DOHH2 (cell line): Measurements from ENCODE around the gene ADAP1.

Experiments used
- H3F3A ChIP-seq: fragments of 200-600 bp; sonication (generic), shearing (Covaris generic); 2 replicates; pipeline ENCODE4 v1.6.0; 2016; ENCODE audit warnings: antibody characterized with exemption, mild to moderate bottlenecking; ENCODE audit not compliant: control insufficient read depth, insufficient read depth
- H3K27ac ChIP-seq: fragments of 200-600 bp; sonication (generic); 2 replicates; pipeline ENCODE4 v1.5.1; 2014; ENCODE audit warnings: low read depth, mild to moderate bottlenecking, low read length, moderate library complexity
- H3K27me3 ChIP-seq: fragments of 200-600 bp; sonication (generic); 2 replicates; pipeline ENCODE4 v1.6.1; 2014; ENCODE audit warnings: mild to moderate bottlenecking, low read length, mixed read lengths; ENCODE audit not compliant: control insufficient read depth
- H3K36me3 ChIP-seq: fragments of 200-600 bp; sonication (generic); 2 replicates; pipeline ENCODE4 v1.6.1; 2014; ENCODE audit warnings: mild to moderate bottlenecking, low read length, moderate library complexity, mixed read lengths; ENCODE audit not compliant: control insufficient read depth
- H3K4me1 ChIP-seq: fragments of 200-600 bp; sonication (generic); 2 replicates; pipeline ENCODE4 v1.6.1; 2014; ENCODE audit warnings: mild to moderate bottlenecking, low read length, mixed read lengths; ENCODE audit not compliant: control insufficient read depth
- H3K4me2 ChIP-seq: fragments of 200-600 bp; sonication (generic); 2 replicates; pipeline ENCODE4 v1.6.0; 2014; ENCODE audit warnings: mild to moderate bottlenecking, low read length, moderate library complexity
- H3K4me3 ChIP-seq: fragments of 200-600 bp; sonication (generic); 2 replicates; pipeline ENCODE4 v1.5.1; 2014; ENCODE audit warnings: mild to moderate bottlenecking, low read length, mixed read lengths
- H3K79me2 ChIP-seq: fragments of 200-600 bp; sonication (generic); 2 replicates; pipeline ENCODE4 v1.6.1; 2014; ENCODE audit warnings: mild to moderate bottlenecking, low read length, mixed read lengths; ENCODE audit not compliant: control insufficient read depth
- H3K9me2 ChIP-seq: fragments of 200-600 bp; sonication (generic); replicated peaks from 2 replicates; pipeline ENCODE4 v1.6.1; 2014; ENCODE audit warnings: mild to moderate bottlenecking, low read length, mixed read lengths; ENCODE audit not compliant: control insufficient read depth
- H3K9me3 ChIP-seq: fragments of 200-600 bp; sonication (generic); 2 replicates; pipeline ENCODE4 v1.6.1; 2014; ENCODE audit warnings: antibody characterized with exemption, low read length, mixed read lengths; ENCODE audit not compliant: control insufficient read depth, insufficient read depth
- H4K20me1 ChIP-seq: fragments of 200-600 bp; sonication (generic); 2 replicates; pipeline ENCODE4 v1.6.0; 2014; ENCODE audit warnings: low read depth, mild to moderate bottlenecking, antibody characterized with exemption, low read length, moderate library complexity; ENCODE audit not compliant: control insufficient read depth, insufficient read depth
- EZH2phosphoT487 ChIP-seq: fragments of 200-600 bp; sonication (generic); IDR thresholded peaks from 2 replicates; pipeline ENCODE4 v1.6.1; 2017; ENCODE audit warnings: borderline replicate concordance, mild to moderate bottlenecking, antibody characterized with exemption, low read length, moderate library complexity, mixed read lengths
- TF ChIP-seq, protein P1 (sequence below): fragments of 200-600 bp; sonication (generic); IDR thresholded peaks from one replicate; pipeline ENCODE4 v1.5.1; 2014; ENCODE audit warnings: antibody characterized with exemption, mild to moderate bottlenecking, low read depth, low read length; ENCODE audit not compliant: poor library complexity, severe bottlenecking

Gene ADAP1

DNA sequence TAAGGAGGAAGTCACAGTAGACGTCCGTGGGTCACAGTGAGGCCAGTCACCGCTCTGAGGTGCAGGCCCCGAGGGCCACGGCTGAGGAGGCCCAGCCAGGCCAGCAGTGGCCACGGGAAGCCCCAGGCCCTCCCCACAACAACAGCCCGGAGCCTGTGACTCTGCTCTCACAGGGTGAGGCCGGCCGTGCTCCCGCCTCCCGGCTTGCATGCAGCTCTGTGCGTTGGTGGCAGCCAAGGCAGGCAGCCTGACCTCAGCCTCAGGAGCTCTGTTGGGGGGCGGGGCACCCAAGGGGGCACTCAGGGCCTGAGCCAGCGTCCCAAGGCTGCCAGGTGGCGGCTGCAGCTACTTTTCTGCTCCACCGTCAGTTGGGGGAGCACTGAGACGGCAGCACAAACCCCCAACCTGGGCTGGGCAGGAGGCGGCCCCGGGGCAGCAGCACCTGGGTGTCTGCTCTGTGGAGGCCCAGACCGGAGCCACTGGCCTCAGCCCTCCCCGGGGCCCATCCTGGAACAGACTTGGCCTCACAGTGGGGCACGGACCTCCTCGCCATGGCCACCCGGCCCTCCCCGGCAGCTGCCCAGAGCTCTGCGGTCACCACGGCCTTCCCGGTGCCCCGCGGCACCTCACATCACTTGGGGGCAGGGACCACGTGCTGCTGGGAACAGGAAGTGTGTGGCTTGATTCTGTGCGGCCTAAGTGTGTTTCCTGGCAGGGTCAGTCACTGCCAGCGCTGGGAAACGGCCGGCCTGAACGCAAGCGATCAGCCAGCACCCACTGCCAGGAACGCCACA is 41.8 kb upstream of the ADAP1 start:
- no peaks in the 10 kb centered on the region for H3K79me2 ChIP-seq
- TF ChIP-seq EZH2phosphoT487 = no peak
- TF ChIP-seq, protein P1, sequence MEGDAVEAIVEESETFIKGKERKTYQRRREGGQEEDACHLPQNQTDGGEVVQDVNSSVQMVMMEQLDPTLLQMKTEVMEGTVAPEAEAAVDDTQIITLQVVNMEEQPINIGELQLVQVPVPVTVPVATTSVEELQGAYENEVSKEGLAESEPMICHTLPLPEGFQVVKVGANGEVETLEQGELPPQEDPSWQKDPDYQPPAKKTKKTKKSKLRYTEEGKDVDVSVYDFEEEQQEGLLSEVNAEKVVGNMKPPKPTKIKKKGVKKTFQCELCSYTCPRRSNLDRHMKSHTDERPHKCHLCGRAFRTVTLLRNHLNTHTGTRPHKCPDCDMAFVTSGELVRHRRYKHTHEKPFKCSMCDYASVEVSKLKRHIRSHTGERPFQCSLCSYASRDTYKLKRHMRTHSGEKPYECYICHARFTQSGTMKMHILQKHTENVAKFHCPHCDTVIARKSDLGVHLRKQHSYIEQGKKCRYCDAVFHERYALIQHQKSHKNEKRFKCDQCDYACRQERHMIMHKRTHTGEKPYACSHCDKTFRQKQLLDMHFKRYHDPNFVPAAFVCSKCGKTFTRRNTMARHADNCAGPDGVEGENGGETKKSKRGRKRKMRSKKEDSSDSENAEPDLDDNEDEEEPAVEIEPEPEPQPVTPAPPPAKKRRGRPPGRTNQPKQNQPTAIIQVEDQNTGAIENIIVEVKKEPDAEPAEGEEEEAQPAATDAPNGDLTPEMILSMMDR = no peak
- H3K27ac ChIP-seq = no peak overlapping the region
- H3K27me3 ChIP-seq = no peaks in the 10 kb centered on the region
- H3K4me3 ChIP-seq = no peak overlapping the region
- H3K9me2 ChIP-seq = no peaks in the 10 kb centered on the region
- H3K4me1 ChIP-seq = peaks cover 68% of the 10 kb centered on the region
- H3K9me3 ChIP-seq = no peaks in the 10 kb centered on the region
- peaks cover 22% of the 10 kb centered on the region for H3F3A ChIP-seq
- no peaks in the 10 kb centered on the region for H4K20me1 ChIP-seq
- peaks cover 53% of the 10 kb centered on the region for H3K36me3 ChIP-seq
- H3K4me2 ChIP-seq = no peak overlapping the region

- no peaks in the 10 kb centered on the region for H3K27me3 ChIP-seq
- H3K4me2 ChIP-seq = peak overlapping the region; percentile 58
- H3K79me2 ChIP-seq = no peaks in the 10 kb centered on the region
- H3K9me2 ChIP-seq = no peaks in the 10 kb centered on the region
- no peak for TF ChIP-seq EZH2phosphoT487
- TF ChIP-seq, protein P1 = no peak
- peak overlapping the region; percentile 51; the same call in 1 of the 2 replicates for H3K27ac ChIP-seq
- peak overlapping the region; percentile 10 for H3K4me3 ChIP-seq
- peaks cover 61% of the 10 kb centered on the region for H3K4me1 ChIP-seq
- H3F3A ChIP-seq = peaks cover 21% of the 10 kb centered on the region
- no peaks in the 10 kb centered on the region for H4K20me1 ChIP-seq
- H3K9me3 ChIP-seq = no peaks in the 10 kb centered on the region
- peaks cover 46% of the 10 kb centered on the region for H3K36me3 ChIP-seq
Measured at GRCh38 chr7:995571-995970, 41.1 kb upstream of the ADAP1 start.

GRCh38 chr7:994592-995308 is 40.3 kb upstream of the ADAP1 start:
- Histone ChIP-seq H3F3A (peaks cover 17% of the 10 kb centered on the region), H3K4me1 (peaks cover 53% of the 10 kb centered on the region), H3K27me3 (no peaks in the 10 kb centered on the region), H3K4me2 (peak overlapping the region; percentile 58), H4K20me1 (no peaks in the 10 kb centered on the region), H3K9me3 (no peaks in the 10 kb centered on the region), H3K27ac (peak overlapping the region; percentile 51), H3K79me2 (no peaks in the 10 kb centered on the region), H3K4me3 (peak overlapping the region; percentile 10), H3K36me3 (peaks cover 37% of the 10 kb centered on the region), H3K9me2 (no peaks in the 10 kb centered on the region)
- TF ChIP-seq EZH2phosphoT487 = no peak
- TF ChIP-seq, protein P1 = no peak
